NB4 (cell line): ENCODE data around the gene C1QTNF9.

Source experiments
- CTCF ChIP-seq: IDR thresholded peaks from one replicate; pipeline ENCODE4 v1.5.1; 2012; ENCODE audit warnings: low read depth, low read length
- MYC ChIP-seq: IDR thresholded peaks from 2 replicates; pipeline ENCODE4 v1.6.1; 2011; ENCODE audit warnings: low read depth, low read length

- TF ChIP-seq CTCF (no peak), MYC (no peak)
Measured at GRCh38 chr13:24271601-24272451, 37.6 kb upstream of the C1QTNF9 start.
